BJ (cell line): Measurements from ENCODE around the gene SORCS2. TPM values are rescaled to one million over a fixed set of nuclear protein-coding genes. Genes with fewer than 3 reads are reported as not detected.

ENCODE experiments used
- CTCF ChIA-PET: fragments of 350-600 bp; formaldehyde crosslinking; extraction: SDS; loops from one replicate; lab custom pipeline; 2021; ENCODE audit warnings: antibody characterized with exemption, inconsistent platforms; lab: Yijun Ruan, JAX
- POLR2A ChIA-PET: fragments of 300-600 bp; sonication (Branson Sonifier 250); formaldehyde crosslinking; extraction: SDS; loops from one replicate; lab custom pipeline; 2021; ENCODE audit warnings: antibody characterized with exemption; lab: Charles Lee
- DNase-seq: peaks from one replicate; pipeline ENCODE4 v3.0.0-alpha.2; 2011; ENCODE audit warnings: low read depth
- H3K27me3 ChIP-seq: 2 replicates; pipeline ENCODE4 v1.6.0; 2011; ENCODE audit warnings: low read length; ENCODE audit not compliant: control insufficient read depth, insufficient read depth
- H3K36me3 ChIP-seq: 2 replicates; pipeline ENCODE4 v1.5.1; 2011; ENCODE audit warnings: low read length; ENCODE audit not compliant: control insufficient read depth, insufficient read depth
- H3K4me3 ChIP-seq: 2 replicates; pipeline ENCODE4 v1.5.1; 2011; ENCODE audit warnings: low read depth, mild to moderate bottlenecking, control low read depth, low read length
- CTCF ChIP-seq: IDR thresholded peaks from 2 replicates; pipeline ENCODE4 v1.5.1; 2011; ENCODE audit warnings: low read depth, mild to moderate bottlenecking, control low read depth, inconsistent platforms, low read length, moderate library complexity; ENCODE audit not compliant: insufficient read depth
- polyA plus RNA-seq: library from polyadenylated mRNA; depleted of rRNA; stranded (reverse); fragments of >200 nt; gene quantifications from 2 replicates; pipeline ENCODE4 v1.2.3, GENCODE V29; 2011

SORCS2 gene
- polyA plus RNA-seq, 1 experiment: 0.63 TPM

- Histone ChIP-seq H3K27me3 (0 out of 2 replicates have a peak, but pooled peaks cover 2% of the 10 kb centered on the region), H3K4me3 (no peak overlapping the region), H3K36me3 (no peaks in the 10 kb centered on the region)
- POLR2A ChIA-PET: no interaction called here
- no peak for DNase-seq
- TF ChIP-seq CTCF: no peak
- CTCF ChIA-PET: interaction anchor here (0.6 kb wide), 1 partner anchor 37 kb away, joined by 3 read pairs; no protein-coding TSS in a partner anchor
These were observed 544.3 kb downstream of the SORCS2 start for GRCh38 chr4:7736436-7737267.

GRCh38 chr4:7737268-7737645 lies 544.9 kb downstream of the SORCS2 start:
- POLR2A ChIA-PET: no interaction called here
- no peak for TF ChIP-seq CTCF
- no peak for DNase-seq
- H3K27me3 ChIP-seq: 0 out of 2 replicates have a peak, but pooled peaks cover 2% of the 10 kb centered on the region
- CTCF ChIA-PET: no interaction called here
- no peak overlapping the region for H3K4me3 ChIP-seq
- no peaks in the 10 kb centered on the region for H3K36me3 ChIP-seq

- TF ChIP-seq CTCF: no peak
- ChIA-PET CTCF (interaction anchor here (1.0 kb wide), 1 partner anchor 33 kb away, joined by 4 read pairs; no protein-coding TSS in a partner anchor), POLR2A (no interaction called here)
- Histone ChIP-seq H3K36me3 (no peaks in the 10 kb centered on the region), H3K4me3 (no peak overlapping the region), H3K27me3 (0 out of 2 replicates have a peak, but pooled peaks cover 2% of the 10 kb centered on the region)
- DNase-seq: no peak
These were observed 545.6 kb downstream of the SORCS2 start for GRCh38 chr4:7737752-7738457.

GRCh38 chr4:7738458-7739076 lies 546.2 kb downstream of the SORCS2 start:
- no peak for DNase-seq
- POLR2A ChIA-PET: no interaction called here
- 0 out of 2 replicates have a peak, but pooled peaks cover 2% of the 10 kb centered on the region for H3K27me3 ChIP-seq
- H3K36me3 ChIP-seq: no peaks in the 10 kb centered on the region
- CTCF ChIA-PET: interaction anchor here (0.6 to 1.0 kb wide), 2 partner anchors 32 to 620 kb away, joined by 3 to 4 read pairs; no protein-coding TSS in a partner anchor
- H3K4me3 ChIP-seq: no peak overlapping the region
- TF ChIP-seq CTCF: no peak
